Measurements from ENCODE around the gene PIGQ. TPM values are rescaled to one million over a fixed set of nuclear protein-coding genes. Genes with fewer than 3 reads are reported as not detected.

Gene PIGQ
- total and polyA plus RNA-seq, 3 donors from 2014 or later, result 80.5 to 123 (median 95.4) TPM

GRCh38 chr16:609984-610383 lies 40.2 kb downstream of the PIGQ start:
- H3K27me3 ChIP-seq, result no peaks in the 10 kb centered on the region
- no peaks in the 10 kb centered on the region for H3K4me1 ChIP-seq
- H3K27ac ChIP-seq, result no peak overlapping the region
- no peak overlapping the region for H3K4me3 ChIP-seq
- no peaks in the 10 kb centered on the region for H3K36me3 ChIP-seq (ENCODE audit: low read depth, missing control alignments)
- DNase-seq, result no peak
- intact Hi-C loops (cut with DNase I; ENCODE audit: low total_unique reads), result no loop called here
- TF ChIP-seq CTCF (IDR thresholded peaks at IDR 0.05) (no peak), POLR2A (IDR thresholded peaks at IDR 0.05) (no peak)
- 90 to 95% methylated on average over 9 to 14 of the region's 14 CpGs for WGBS, 2 donors
- no peaks in the 10 kb centered on the region for H3K9me3 ChIP-seq

GRCh38 chr16:610513-611381 lies 41.0 kb downstream of the PIGQ start:
- Histone ChIP-seq H3K4me1 (no peaks in the 10 kb centered on the region), H3K27ac (no peak overlapping the region), H3K27me3 (no peaks in the 10 kb centered on the region), H3K36me3 (ENCODE audit: low read depth, missing control alignments) (no peaks in the 10 kb centered on the region), H3K9me3 (no peaks in the 10 kb centered on the region), H3K4me3 (no peak overlapping the region)
- DNase-seq, result peak; percentile 50
- intact Hi-C loops (cut with DNase I; ENCODE audit: low total_unique reads), result no loop called here
- WGBS, 2 donors, result 81 to 97% methylated on average over 7 to 27 of the region's 28 CpGs
- TF ChIP-seq CTCF (IDR thresholded peaks at IDR 0.05), result peak; percentile 27 to 51 (median 43)
- TF ChIP-seq POLR2A (IDR thresholded peaks at IDR 0.05), result no peak

- TF ChIP-seq CTCF (IDR thresholded peaks at IDR 0.05) (no peak), POLR2A (IDR thresholded peaks at IDR 0.05) (no peak)
- DNase-seq, result no peak
- WGBS, 2 donors, result 91 to 92% methylated on average over 13 of the region's 13 CpGs
- Histone ChIP-seq H3K4me1 (no peaks in the 10 kb centered on the region), H3K4me3 (no peak overlapping the region), H3K27me3 (no peaks in the 10 kb centered on the region), H3K9me3 (no peaks in the 10 kb centered on the region), H3K36me3 (ENCODE audit: low read depth, missing control alignments) (no peaks in the 10 kb centered on the region), H3K27ac (no peak overlapping the region)
- intact Hi-C loops (cut with DNase I; ENCODE audit: low total_unique reads), result no loop called here
These were observed 45.4 kb downstream of the PIGQ start for GRCh38 chr16:615122-615521.

- Histone ChIP-seq H3K9me3 (no peaks in the 10 kb centered on the region), H3K27me3 (no peaks in the 10 kb centered on the region), H3K27ac (no peak overlapping the region), H3K4me1 (peaks cover 4% of the 10 kb centered on the region), H3K4me3 (no peak overlapping the region), H3K36me3 (ENCODE audit: low read depth, missing control alignments) (no peaks in the 10 kb centered on the region)
- no peak for DNase-seq
- intact Hi-C loops (cut with DNase I; ENCODE audit: low total_unique reads), result no loop called here
- TF ChIP-seq CTCF (IDR thresholded peaks at IDR 0.05), result no peak
- no peak for TF ChIP-seq POLR2A (IDR thresholded peaks at IDR 0.05)
- WGBS, 2 donors, result 96 to 97% methylated on average over 26 to 38 of the region's 39 CpGs
These were observed 47.2 kb downstream of the PIGQ start for GRCh38 chr16:616733-617586.

All from testis (tissue), 3 donors.